ENCODE results near the gene ZNF555. TPM values are rescaled to one million over a fixed set of nuclear protein-coding genes. Genes with fewer than 3 reads are reported as not detected.

ZNF555 gene
- total RNA-seq, 4 donors from 2014 or later: 5.7 to 11.4 (median 6.6) TPM

DNA sequence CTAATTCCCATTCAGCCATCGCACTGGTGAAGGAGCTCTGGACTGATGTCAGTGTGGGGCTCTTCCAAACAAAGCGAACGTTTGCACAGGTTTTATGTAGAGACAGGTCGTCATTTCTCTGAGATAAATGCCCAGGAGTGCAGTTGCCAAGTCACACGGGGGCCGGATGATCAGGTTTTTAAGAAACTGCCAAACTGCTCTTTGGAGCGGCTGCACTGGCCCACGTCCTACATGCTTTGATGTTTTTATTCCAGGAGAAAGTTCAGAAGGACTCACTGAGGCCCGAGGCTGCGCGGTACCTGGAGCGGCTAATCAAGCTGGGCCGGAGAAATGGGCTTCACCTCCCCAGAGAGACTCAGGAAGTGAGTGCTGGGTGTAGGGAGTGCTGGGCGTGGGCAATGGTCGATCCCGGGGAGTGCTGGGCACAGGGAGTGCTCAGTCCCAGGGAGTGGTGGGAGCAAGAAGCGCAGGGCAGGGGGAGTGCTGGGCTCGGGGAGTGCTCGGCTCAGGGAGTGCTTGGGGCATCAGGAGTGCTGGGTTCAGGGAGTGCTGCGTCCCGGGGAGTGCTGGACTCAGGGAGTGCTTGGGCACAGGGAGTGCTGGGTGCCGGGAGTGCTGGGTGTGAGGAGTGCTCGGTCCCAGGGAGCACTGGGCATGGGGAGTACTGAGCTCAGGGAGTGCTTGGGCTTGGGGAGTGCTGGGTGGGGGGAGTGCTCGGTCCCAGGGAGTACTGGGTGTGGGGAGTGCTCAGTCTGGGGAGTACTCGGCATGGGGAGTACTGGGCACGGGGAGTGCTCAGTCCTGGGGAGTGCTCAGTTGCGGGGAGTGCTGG, 45.2 kb upstream of the ZNF555 start:
- TF ChIP-seq, protein P1, sequence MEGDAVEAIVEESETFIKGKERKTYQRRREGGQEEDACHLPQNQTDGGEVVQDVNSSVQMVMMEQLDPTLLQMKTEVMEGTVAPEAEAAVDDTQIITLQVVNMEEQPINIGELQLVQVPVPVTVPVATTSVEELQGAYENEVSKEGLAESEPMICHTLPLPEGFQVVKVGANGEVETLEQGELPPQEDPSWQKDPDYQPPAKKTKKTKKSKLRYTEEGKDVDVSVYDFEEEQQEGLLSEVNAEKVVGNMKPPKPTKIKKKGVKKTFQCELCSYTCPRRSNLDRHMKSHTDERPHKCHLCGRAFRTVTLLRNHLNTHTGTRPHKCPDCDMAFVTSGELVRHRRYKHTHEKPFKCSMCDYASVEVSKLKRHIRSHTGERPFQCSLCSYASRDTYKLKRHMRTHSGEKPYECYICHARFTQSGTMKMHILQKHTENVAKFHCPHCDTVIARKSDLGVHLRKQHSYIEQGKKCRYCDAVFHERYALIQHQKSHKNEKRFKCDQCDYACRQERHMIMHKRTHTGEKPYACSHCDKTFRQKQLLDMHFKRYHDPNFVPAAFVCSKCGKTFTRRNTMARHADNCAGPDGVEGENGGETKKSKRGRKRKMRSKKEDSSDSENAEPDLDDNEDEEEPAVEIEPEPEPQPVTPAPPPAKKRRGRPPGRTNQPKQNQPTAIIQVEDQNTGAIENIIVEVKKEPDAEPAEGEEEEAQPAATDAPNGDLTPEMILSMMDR (IDR thresholded peaks at IDR 0.05): no peak
- TF ChIP-seq EP300 (IDR thresholded peaks at IDR 0.05): no peak
- H3K4me3 ChIP-seq: no peak overlapping the region
- H3K9me3 ChIP-seq: no peaks in the 10 kb centered on the region
- peaks cover 0 to 100% (median 0%) of the 10 kb centered on the region in 3 donors for H3K36me3 ChIP-seq
- H3K4me1 ChIP-seq: no peaks in the 10 kb centered on the region
- 88 to 95% methylated on average over 26 to 27 of the region's 27 CpGs for WGBS, 2 donors
- H3K27me3 ChIP-seq: no peaks in the 10 kb centered on the region
- H3K27ac ChIP-seq: no peak overlapping the region
- no peak for DNase-seq (ENCODE audit: low spot score in 2 of 2)

DNA sequence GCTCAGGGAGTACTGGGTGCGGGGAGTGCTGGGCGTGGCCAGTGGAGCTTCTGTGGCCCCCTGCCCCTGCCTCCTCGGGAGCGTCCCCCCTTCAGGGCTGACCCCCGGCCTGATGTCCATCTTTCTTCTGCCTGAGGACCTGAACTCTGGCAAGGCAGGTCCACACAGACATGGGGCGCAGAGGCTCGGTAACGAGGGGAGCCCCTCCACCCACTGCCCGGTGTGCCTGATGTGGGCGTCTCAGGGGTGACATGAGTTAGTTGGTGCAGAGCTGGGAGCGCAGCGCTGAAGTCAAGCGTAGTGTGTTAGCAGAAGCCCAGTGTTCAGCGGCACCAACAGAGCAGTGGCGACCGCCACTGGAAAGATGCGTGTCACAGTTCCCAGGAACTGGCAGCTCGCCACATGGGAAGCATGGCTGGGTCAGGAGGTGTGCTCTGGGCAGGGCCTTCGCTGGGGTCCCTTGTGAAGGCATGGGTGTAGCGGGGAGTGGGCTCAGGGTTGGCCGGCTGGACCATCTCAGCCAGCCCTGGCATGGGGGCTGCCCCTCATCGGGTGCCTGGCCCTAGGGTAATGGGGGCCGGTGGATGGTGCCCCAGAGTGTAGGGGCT, 44.5 kb upstream of the ZNF555 start:
- 91% methylated on average over 20 to 22 of the region's 23 CpGs for WGBS, 2 donors
- no peak overlapping the region for H3K27ac ChIP-seq
- no peaks in the 10 kb centered on the region for H3K4me1 ChIP-seq
- H3K36me3 ChIP-seq: peaks cover 0 to 100% (median 0%) of the 10 kb centered on the region in 3 donors
- no peaks in the 10 kb centered on the region for H3K9me3 ChIP-seq
- H3K27me3 ChIP-seq: no peaks in the 10 kb centered on the region
- TF ChIP-seq POLR2A (IDR thresholded peaks at IDR 0.05) (no peak), EP300 (IDR thresholded peaks at IDR 0.05) (no peak)
- TF ChIP-seq, protein P1 (IDR thresholded peaks at IDR 0.05): no peak
- DNase-seq (ENCODE audit: low spot score in 2 of 2): no peak
- H3K4me3 ChIP-seq: no peak overlapping the region

GRCh38 chr19:2797280-2797679, 44.0 kb upstream of the ZNF555 start:
- Histone ChIP-seq H3K4me1 (no peaks in the 10 kb centered on the region), H3K4me3 (no peak overlapping the region), H3K36me3 (peaks cover 0 to 99% (median 0%) of the 10 kb centered on the region in 3 donors), H3K27ac (no peak overlapping the region), H3K9me3 (no peaks in the 10 kb centered on the region), H3K27me3 (no peaks in the 10 kb centered on the region)
- TF ChIP-seq, protein P1 (IDR thresholded peaks at IDR 0.05): no peak
- TF ChIP-seq POLR2A (IDR thresholded peaks at IDR 0.05): no peak
- TF ChIP-seq EP300 (IDR thresholded peaks at IDR 0.05): no peak
- DNase-seq (ENCODE audit: low spot score in 2 of 2): no peak
- 91 to 94% methylated on average over 15 of the region's 15 CpGs for WGBS, 2 donors

DNA sequence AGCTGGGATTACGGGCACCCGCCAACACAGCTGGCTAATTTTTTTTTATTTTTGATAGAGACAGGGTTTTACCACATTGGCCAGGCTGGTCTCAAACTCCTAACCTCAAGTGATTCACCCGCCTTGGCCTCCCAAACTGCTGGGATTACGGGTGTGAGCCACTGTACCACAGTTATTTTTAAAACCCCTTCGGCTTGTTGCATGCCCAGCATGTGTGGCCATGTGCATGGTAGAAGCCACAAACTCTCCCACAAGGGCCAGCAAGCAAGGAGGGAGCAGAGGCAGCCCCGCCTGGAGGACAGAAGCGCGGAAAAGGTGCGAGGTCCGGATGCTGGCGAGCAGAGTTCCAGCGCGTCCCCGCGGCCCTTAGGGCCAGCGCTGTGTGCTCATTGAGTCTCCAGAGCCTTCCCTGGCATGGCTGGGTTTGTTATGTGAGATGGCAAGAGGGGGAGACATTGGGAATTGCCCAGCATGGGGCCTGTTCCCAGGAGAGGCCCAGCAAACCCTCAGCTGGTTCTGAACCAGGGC, 43.1 kb upstream of the ZNF555 start:
- H3K4me1 ChIP-seq: no peaks in the 10 kb centered on the region
- H3K27ac ChIP-seq: no peak overlapping the region
- no peak for DNase-seq (ENCODE audit: low spot score in 2 of 2)
- TF ChIP-seq, protein P1 (IDR thresholded peaks at IDR 0.05): no peak
- no peak for TF ChIP-seq EP300 (IDR thresholded peaks at IDR 0.05)
- no peak for TF ChIP-seq POLR2A (IDR thresholded peaks at IDR 0.05)
- H3K9me3 ChIP-seq: no peaks in the 10 kb centered on the region
- peaks cover 0 to 98% (median 0%) of the 10 kb centered on the region in 3 donors for H3K36me3 ChIP-seq
- no peak overlapping the region for H3K4me3 ChIP-seq
- WGBS, 2 donors: 95% methylated on average over 16 of the region's 16 CpGs
- no peaks in the 10 kb centered on the region for H3K27me3 ChIP-seq

DNA sequence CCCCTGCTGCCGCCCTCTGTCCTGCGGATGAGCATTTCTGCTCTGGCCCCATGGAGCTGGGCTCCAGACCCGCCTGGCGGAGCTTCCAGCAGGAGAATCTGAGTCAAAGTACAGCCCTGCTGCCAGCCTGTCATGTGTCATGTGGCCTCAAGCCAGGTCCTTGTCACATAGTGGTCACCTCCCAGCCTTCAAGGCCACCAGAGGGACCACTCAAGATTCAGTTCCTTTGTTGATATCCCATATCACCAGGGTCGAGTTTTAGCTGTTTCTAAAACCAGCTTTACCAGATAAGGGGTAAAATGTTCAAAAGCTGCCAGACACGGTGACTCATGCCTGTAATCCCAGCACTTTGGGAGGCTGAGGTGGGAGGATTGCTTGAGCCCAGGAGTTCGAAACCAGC, 42.5 kb upstream of the ZNF555 start:
- no peaks in the 10 kb centered on the region for H3K27me3 ChIP-seq
- H3K9me3 ChIP-seq: no peaks in the 10 kb centered on the region
- DNase-seq (ENCODE audit: low spot score in 2 of 2): no peak
- H3K27ac ChIP-seq: no peak overlapping the region
- H3K36me3 ChIP-seq: peaks cover 0 to 98% (median 0%) of the 10 kb centered on the region in 3 donors
- no peaks in the 10 kb centered on the region for H3K4me1 ChIP-seq
- TF ChIP-seq, protein P1 (IDR thresholded peaks at IDR 0.05): no peak
- TF ChIP-seq EP300 (IDR thresholded peaks at IDR 0.05): no peak
- TF ChIP-seq POLR2A (IDR thresholded peaks at IDR 0.05): no peak
- WGBS, 2 donors: 93 to 96% methylated on average over 5 to 7 of the region's 7 CpGs
- H3K4me3 ChIP-seq: no peak overlapping the region
